Measurements from ENCODE around the gene ADAMTS6. TPM values are rescaled to one million over a fixed set of nuclear protein-coding genes. Genes with fewer than 3 reads are reported as not detected.
A peak's percentile ranks its signal among the peaks of the same experiment; 100 is the strongest.

ADAMTS6 gene
- total RNA-seq, 2 experiments from 2014 or later: 1.6 to 1.7 TPM

DNA sequence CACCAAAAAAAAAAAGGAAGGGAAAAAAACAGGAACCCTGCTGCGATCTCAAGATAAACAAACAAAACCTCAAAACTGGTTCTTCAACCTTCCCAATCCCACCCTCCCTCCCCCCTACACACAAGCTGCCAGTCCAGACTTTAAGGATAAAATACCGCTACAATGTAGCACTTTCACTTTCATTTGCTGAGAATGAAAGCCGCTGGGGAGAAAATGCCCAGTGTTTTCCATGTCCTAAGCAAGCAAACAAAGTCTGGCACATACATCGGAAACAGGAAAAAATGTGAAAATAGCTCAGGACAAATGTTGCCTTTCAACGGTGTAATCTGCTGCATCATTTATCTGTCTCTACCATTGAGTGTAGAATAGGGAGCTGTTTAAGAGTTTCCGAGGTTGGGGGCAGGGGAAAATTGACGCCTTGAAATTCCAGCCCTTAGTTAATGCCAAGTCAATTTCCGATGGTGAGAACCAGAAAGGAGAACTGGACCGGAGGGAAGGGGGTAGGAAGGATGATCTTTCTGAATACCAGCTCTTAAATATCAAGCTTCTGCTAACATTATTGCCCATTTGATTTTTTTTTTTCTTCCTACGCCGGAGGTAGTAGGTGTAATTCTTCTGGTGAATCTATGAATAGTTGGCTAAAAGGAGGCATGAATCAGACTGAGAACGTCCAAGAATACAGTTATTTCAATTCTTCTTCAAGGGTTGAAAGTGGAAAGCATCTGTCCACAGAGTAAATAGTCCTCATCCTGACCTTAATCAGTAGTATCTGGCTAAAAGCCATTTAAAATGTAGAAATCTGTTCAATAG lies 1.2 kb upstream of the ADAMTS6 start:
- Mint-ChIP-seq H3K36me3 (ENCODE audit: low read depth) (no peaks in the 10 kb centered on the region), H3K9me3 (no peaks in the 10 kb centered on the region), H3K4me3 (no peak overlapping the region), H3K27me3 (no peaks in the 10 kb centered on the region), H3K4me1 (peaks cover 15% of the 10 kb centered on the region), H3K27ac (peak overlapping the region; percentile 24)
- ChIA-PET POLR2A (interaction anchor here (0.6 to 4.8 kb wide), 11 partner anchors 9 to 714 kb away, joined by 3 to 41 read pairs (median 5); partner anchors contain the start of genes CENPK, CWC27, PPWD1 and SREK1IP1), CTCF (interaction anchor here (0.6 to 4.6 kb wide), 25 partner anchors 10 to 849 kb away, joined by 3 to 43 read pairs (median 4); no protein-coding TSS in a partner anchor)
- DNase-seq: no peak

DNA sequence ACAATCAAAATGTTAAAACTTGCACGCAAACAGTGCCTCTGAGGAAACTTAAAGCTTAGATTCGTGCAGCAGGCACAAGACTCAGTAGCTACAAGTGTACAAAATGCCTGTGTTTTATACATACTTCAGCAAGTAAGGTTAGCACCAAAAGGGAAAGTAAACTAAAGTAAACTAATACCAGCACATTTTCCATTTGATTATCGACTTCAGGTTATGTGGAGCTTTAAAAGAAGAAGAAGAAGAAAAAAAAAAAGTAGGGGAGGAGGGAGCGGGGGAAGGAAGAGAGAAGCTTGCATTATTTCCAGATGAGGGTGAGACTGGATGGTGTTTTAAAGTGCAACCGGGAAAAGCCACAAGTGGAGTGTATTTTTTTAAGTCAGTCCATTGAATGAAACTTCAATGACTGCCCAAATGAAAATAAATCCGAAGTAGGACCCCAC lies 596 bp upstream of the ADAMTS6 start:
- Mint-ChIP-seq H3K4me3 (no peak overlapping the region), H3K4me1 (peaks cover 15% of the 10 kb centered on the region), H3K27ac (peak overlapping the region; percentile 61), H3K36me3 (ENCODE audit: low read depth) (no peaks in the 10 kb centered on the region), H3K9me3 (no peaks in the 10 kb centered on the region), H3K27me3 (no peaks in the 10 kb centered on the region)
- CTCF ChIA-PET: interaction anchor here (0.7 to 4.6 kb wide), 18 partner anchors 9 to 848 kb away, joined by 3 to 43 read pairs (median 6); no protein-coding TSS in a partner anchor
- POLR2A ChIA-PET: interaction anchor here (0.6 to 4.8 kb wide), 7 partner anchors 9 to 714 kb away, joined by 3 to 41 read pairs (median 11); partner anchors contain the start of genes CENPK, CWC27, PPWD1 and SREK1IP1
- no peak for DNase-seq

DNA sequence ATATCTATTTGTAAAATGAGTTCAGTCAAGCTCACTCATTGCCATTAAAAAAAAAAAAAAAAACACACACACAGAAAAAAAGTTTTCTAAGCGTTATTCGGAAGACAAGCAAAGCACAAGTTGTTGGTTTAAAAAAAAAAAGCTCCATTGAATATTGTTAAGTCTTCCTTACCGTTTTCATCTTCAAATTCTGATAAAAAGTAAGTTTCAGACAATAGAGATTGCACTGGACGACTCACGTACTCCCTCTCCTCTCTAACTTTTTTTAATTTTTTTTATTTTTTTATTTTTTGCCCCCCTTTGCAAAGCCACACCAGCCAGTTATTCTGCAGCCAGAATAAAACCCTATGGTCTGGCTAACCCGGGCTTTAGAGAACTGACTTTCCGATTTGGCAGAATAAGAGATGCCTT lies 544 bp downstream of the ADAMTS6 start:
- H3K36me3 Mint-ChIP-seq (ENCODE audit: low read depth): no peaks in the 10 kb centered on the region
- no peak overlapping the region for H3K4me3 Mint-ChIP-seq
- H3K27me3 Mint-ChIP-seq: no peaks in the 10 kb centered on the region
- H3K9me3 Mint-ChIP-seq: no peaks in the 10 kb centered on the region
- CTCF ChIA-PET: interaction anchor here (0.6 to 4.6 kb wide), 9 partner anchors 18 to 714 kb away, joined by 3 to 43 read pairs (median 4); no protein-coding TSS in a partner anchor
- no peak overlapping the region for H3K27ac Mint-ChIP-seq
- POLR2A ChIA-PET: interaction anchor here (0.9 to 4.8 kb wide), 5 partner anchors 81 to 713 kb away, joined by 3 to 41 read pairs (median 11); partner anchors contain the start of genes CENPK, CWC27, PPWD1 and SREK1IP1
- peaks cover 15% of the 10 kb centered on the region for H3K4me1 Mint-ChIP-seq
- DNase-seq: no peak

DNA sequence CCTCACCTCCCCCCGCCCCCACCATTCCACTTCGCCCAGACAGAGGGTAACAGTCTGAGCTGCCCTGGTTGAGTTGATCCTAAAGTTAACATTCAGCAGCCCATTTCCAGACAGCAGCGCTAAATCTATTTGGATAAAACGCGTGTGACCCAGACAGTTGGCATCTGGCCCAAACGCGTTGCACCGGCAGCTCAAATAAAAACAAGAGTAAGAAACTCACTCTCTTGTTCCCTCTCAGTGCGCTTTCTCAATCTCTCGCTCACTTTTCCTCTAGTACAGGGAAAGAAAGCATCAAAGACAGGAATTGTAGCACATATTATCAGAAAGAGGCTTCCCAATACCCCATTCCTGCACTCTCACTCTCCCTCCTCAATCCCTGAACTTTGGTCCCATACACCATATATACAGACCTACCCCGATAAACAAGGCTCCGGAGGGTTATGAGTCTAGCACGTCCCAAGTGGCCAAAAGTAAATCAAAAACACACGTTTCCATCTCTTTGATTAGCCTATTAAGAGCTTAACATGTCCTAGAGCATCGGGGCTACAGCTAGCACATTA lies 1.3 kb downstream of the ADAMTS6 start:
- Mint-ChIP-seq H3K9me3 (no peaks in the 10 kb centered on the region), H3K4me3 (no peak overlapping the region), H3K27ac (no peak overlapping the region), H3K4me1 (peaks cover 15% of the 10 kb centered on the region), H3K27me3 (peaks cover under 1% of the 10 kb centered on the region), H3K36me3 (ENCODE audit: low read depth) (no peaks in the 10 kb centered on the region)
- CTCF ChIA-PET: interaction anchor here (0.6 to 2.5 kb wide), 6 partner anchors 377 to 713 kb away, joined by 3 to 13 read pairs (median 4); no protein-coding TSS in a partner anchor
- POLR2A ChIA-PET: interaction anchor here (0.9 to 4.8 kb wide), 4 partner anchors 82 to 712 kb away, joined by 3 to 41 read pairs (median 9); partner anchors contain the start of genes CENPK, CWC27, PPWD1 and SREK1IP1
- DNase-seq: peak; percentile 19

DNA sequence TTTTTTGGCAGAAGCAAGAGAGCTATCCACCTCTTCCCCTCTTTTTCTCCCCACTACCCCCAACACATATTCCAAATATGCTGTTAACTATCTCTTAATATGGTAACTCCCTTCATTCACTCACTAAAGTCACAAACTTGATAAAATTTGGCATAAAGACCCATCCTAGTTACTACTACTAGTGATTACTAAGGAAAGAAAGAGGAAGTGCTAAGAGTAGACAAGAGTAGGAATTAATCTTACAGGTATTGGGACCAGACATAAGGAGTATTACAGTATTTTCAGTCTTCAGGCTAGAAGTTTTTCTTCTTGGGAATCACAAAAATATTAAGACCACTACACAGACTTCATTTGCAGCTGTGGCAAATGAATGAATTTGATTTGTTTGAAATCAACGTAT lies 2.2 kb downstream of the ADAMTS6 start:
- peaks cover 3% of the 10 kb centered on the region for H3K27me3 Mint-ChIP-seq
- ChIA-PET POLR2A (interaction anchor here (0.6 kb wide), 1 partner anchor 83 kb away, joined by 3 read pairs; the partner anchor contains the start of genes CENPK and PPWD1), CTCF (interaction anchor here (2.5 kb wide), 1 partner anchor 376 kb away, joined by 13 read pairs; no protein-coding TSS in a partner anchor)
- no peak overlapping the region for H3K4me3 Mint-ChIP-seq
- H3K27ac Mint-ChIP-seq: no peak overlapping the region
- H3K9me3 Mint-ChIP-seq: no peaks in the 10 kb centered on the region
- peaks cover 15% of the 10 kb centered on the region for H3K4me1 Mint-ChIP-seq
- no peaks in the 10 kb centered on the region for H3K36me3 Mint-ChIP-seq (ENCODE audit: low read depth)
- DNase-seq: no peak

DNA sequence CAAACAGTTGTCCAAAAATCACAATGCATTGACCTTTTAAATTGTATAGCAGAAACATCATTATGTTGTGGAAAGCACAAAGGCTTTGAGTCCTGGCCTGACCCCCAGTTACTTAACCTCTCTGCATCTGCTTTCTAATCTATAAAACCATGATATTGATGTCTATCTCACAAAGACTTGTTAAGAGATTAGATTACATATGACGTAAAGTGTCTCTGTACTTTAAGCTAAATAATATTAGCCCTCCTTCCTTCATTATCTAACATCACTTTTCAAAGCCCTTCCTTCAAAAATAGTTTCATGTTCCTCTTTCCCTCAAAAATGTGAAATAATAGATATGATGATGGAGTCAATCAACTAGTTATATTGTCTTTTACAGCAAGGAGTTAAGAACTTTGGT lies 3.4 kb downstream of the ADAMTS6 start:
- Mint-ChIP-seq H3K27me3 (peaks cover 3% of the 10 kb centered on the region), H3K9me3 (no peaks in the 10 kb centered on the region), H3K4me1 (peaks cover 14% of the 10 kb centered on the region), H3K36me3 (ENCODE audit: low read depth) (no peaks in the 10 kb centered on the region), H3K4me3 (no peak overlapping the region), H3K27ac (no peak overlapping the region)
- CTCF ChIA-PET: no interaction called here
- DNase-seq: no peak
- POLR2A ChIA-PET: no interaction called here

DNA sequence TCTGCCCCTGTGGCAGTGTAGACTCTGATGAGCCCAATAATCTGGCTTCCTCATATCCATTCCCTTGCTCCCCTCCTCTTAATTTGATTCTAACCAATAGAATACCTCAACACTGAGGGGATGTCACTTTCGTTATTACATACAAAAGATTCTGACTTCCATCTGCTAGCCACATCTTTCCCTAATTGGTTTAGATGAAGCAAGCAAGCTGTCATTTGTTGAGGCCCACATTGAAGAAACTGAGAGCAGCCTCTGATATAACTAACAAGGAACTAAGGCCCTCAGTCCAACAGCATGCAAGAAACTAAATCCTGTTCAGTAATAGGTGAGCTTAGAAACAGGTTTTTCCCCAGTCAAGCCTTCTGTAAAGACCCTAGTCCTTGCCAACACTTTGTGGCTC lies 5.8 kb downstream of the ADAMTS6 start:
- Mint-ChIP-seq H3K4me1 (no peaks in the 10 kb centered on the region), H3K4me3 (no peak overlapping the region), H3K27ac (no peak overlapping the region), H3K27me3 (peaks cover 5% of the 10 kb centered on the region), H3K9me3 (no peaks in the 10 kb centered on the region), H3K36me3 (ENCODE audit: low read depth) (no peaks in the 10 kb centered on the region)
- DNase-seq: no peak
- ChIA-PET CTCF (no interaction called here), POLR2A (interaction anchor here (1.6 kb wide), 1 partner anchor 148 kb away, joined by 3 read pairs; the partner anchor contains the start of gene TRIM23)

DNA sequence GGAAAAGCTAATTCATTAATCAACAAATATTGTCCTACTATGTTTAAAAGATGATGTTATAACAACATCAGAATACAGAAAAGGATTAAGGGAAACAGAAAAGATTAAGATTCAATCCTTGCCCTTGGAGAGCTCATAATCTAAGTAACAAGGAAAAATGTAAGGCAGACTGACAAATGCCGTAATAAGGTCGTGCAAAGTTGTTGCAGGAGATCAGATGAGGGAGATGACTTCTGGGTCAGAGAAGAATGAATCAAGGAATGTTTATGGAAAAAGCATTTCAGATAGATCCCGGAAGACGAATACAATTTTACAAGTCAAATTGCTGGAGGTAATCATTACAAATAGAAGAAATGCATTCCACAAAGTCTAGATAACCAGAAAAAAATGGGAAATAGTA lies 6.4 kb downstream of the ADAMTS6 start:
- Mint-ChIP-seq H3K36me3 (ENCODE audit: low read depth) (no peaks in the 10 kb centered on the region), H3K27me3 (peaks cover 7% of the 10 kb centered on the region), H3K4me3 (no peak overlapping the region), H3K9me3 (no peaks in the 10 kb centered on the region), H3K4me1 (no peaks in the 10 kb centered on the region), H3K27ac (no peak overlapping the region)
- POLR2A ChIA-PET: interaction anchor here (0.7 to 1.6 kb wide), 2 partner anchors 35 to 149 kb away, joined by 3 read pairs; partner anchors contain the start of gene TRIM23
- no peak for DNase-seq
- CTCF ChIA-PET: no interaction called here

DNA sequence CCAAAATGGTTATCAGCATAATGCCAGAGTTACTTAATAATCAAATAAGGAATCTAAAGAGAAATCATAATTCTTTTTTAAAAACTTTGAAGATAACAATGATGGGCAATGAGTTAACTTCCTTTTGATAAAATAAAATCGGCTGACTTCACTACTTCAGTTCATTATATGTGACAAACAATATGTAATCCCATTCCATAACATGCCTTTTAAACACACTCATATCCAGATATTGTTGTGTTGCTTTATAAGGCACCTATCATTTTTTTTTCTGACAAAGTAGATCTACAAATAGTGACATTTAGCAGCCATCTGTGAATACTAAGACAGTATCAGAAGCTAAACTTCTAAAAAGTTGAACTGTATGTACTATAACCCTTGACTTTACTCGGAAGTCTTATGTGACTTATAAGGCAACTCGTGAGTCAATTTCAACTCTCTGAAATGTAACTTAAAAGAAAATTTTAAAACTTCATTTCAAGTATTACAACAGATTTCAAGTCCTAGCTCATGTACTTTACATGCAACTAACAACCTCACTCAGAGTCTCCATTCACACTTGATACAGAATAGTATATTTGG lies 7.5 kb downstream of the ADAMTS6 start:
- ChIA-PET POLR2A (no interaction called here), CTCF (interaction anchor here (0.7 kb wide), 2 partner anchors 13 to 42 kb away, joined by 4 read pairs; no protein-coding TSS in a partner anchor)
- Mint-ChIP-seq H3K27me3 (peaks cover 7% of the 10 kb centered on the region), H3K36me3 (ENCODE audit: low read depth) (no peaks in the 10 kb centered on the region), H3K4me3 (no peak overlapping the region), H3K9me3 (no peaks in the 10 kb centered on the region), H3K27ac (no peak overlapping the region), H3K4me1 (no peaks in the 10 kb centered on the region)
- DNase-seq: no peak

DNA sequence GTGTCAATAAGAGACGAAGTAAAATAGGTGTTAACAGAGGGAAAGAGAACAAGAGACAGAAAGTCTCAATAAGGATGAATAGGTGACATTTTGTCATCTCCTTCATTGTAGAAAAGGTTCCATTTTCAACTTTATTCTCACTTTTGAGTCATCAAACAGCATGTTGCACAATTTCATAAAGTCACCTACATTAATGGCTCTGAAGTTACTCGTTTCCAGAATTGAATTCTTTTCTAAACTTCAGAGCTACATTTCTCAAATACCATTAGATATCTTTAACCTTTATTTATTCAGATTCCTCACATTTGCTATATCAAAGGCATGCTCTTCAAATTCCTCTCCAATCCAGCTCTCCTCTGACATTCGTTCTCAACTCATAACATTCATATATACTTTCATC lies 13.1 kb downstream of the ADAMTS6 start:
- no peak overlapping the region for H3K4me3 Mint-ChIP-seq
- no peaks in the 10 kb centered on the region for H3K4me1 Mint-ChIP-seq
- ChIA-PET POLR2A (no interaction called here), CTCF (no interaction called here)
- no peaks in the 10 kb centered on the region for H3K9me3 Mint-ChIP-seq
- DNase-seq: no peak
- H3K27ac Mint-ChIP-seq: no peak overlapping the region
- peaks cover 4% of the 10 kb centered on the region for H3K27me3 Mint-ChIP-seq
- no peaks in the 10 kb centered on the region for H3K36me3 Mint-ChIP-seq (ENCODE audit: low read depth)

DNA sequence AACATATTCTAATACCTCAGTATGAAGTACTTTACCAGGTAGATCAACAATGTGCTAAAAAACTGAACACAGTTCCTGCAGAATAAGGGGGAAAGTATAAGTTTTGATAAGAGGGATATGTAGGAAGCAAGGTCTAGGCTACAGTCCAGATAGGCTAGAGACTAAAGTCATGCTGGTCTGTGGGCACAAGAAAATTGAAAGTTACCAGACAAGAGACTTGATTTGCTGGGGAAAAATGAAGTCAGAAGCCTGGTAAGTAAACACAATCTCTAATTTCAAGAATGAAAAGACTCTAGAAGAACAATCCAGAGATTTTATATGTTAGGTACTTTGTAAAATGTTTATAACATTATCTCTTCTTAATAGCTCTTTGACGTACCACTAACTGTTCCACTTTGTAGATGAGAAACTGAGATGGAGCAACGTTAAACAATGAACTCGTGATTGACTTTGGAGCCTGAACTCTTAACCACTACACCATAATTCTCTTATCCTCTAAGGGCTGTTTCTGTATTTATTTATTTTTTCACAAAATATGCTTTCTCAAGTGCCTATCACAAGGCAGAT lies 19.5 kb downstream of the ADAMTS6 start:
- no peak for DNase-seq
- no peaks in the 10 kb centered on the region for H3K36me3 Mint-ChIP-seq (ENCODE audit: low read depth)
- H3K4me1 Mint-ChIP-seq: no peaks in the 10 kb centered on the region
- H3K27me3 Mint-ChIP-seq: no peaks in the 10 kb centered on the region
- H3K27ac Mint-ChIP-seq: no peak overlapping the region
- no peaks in the 10 kb centered on the region for H3K9me3 Mint-ChIP-seq
- CTCF ChIA-PET: no interaction called here
- no peak overlapping the region for H3K4me3 Mint-ChIP-seq
- POLR2A ChIA-PET: no interaction called here

DNA sequence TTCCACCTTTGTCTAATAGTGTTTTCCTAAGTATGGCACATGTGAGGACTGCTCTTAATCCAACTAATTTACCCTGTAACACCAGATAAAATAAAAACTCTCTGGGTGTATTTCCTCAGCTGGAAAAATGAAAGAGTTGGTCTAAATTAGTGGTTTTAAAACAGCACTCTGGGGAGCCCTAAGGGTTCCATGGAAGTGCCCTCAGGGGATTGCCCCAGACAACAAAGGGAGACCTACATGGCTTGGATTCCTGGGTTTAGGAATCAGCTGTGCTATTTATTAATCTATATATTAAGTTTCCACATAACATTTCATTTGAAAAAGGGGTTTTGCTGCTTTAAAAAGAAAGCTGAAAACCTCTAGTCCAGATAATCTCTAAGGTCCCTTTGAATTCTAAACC lies 20.2 kb downstream of the ADAMTS6 start:
- no peaks in the 10 kb centered on the region for H3K4me1 Mint-ChIP-seq
- POLR2A ChIA-PET: no interaction called here
- no peak overlapping the region for H3K4me3 Mint-ChIP-seq
- CTCF ChIA-PET: interaction anchor here (1.7 kb wide), 1 partner anchor 22 kb away, joined by 5 read pairs; no protein-coding TSS in a partner anchor
- no peak for DNase-seq
- no peak overlapping the region for H3K27ac Mint-ChIP-seq
- no peaks in the 10 kb centered on the region for H3K9me3 Mint-ChIP-seq
- no peaks in the 10 kb centered on the region for H3K36me3 Mint-ChIP-seq (ENCODE audit: low read depth)
- no peaks in the 10 kb centered on the region for H3K27me3 Mint-ChIP-seq

Measured in activated CD4-positive, alpha-beta memory T cell treated with anti-CD3 and anti-CD28 coated beads, Interleukin-2, amount 10 ng/mL, durations not matched to agents 7 days and 5 days (primary cell).